Measurements from ENCODE around the gene ZNF536. TPM values are rescaled to one million over a fixed set of nuclear protein-coding genes. Genes with fewer than 3 reads are reported as not detected.
"Not testable (repeated sequence)": the region's sequence is repeated elsewhere in the genome, so short reads cannot be mapped to it uniquely, and the experiment has no call there.

ZNF536 gene
- total RNA-seq, 1 donor from 2014 or later = not detected

DNA sequence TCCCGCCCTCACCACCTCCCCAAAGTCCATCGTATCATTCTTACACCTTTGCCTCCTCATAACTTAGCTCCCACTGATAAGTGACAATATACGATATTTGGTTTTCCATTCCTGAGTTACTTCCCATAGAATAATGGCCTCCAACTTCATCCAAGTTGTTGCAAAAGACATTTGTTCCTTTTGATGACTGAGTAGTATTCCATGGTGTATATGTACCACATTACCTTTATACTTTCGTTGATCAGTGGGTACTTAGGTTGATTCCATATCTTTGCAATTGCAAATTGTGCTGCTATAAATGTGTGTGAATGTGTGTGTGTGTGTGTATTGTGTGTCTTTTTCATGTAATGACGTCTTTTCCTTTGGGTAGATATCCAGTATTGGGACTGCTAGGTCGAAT is 109.6 kb downstream of the ZNF536 start:
- no peak for DNase-seq (ENCODE audit: low read depth, low spot score)

DNA sequence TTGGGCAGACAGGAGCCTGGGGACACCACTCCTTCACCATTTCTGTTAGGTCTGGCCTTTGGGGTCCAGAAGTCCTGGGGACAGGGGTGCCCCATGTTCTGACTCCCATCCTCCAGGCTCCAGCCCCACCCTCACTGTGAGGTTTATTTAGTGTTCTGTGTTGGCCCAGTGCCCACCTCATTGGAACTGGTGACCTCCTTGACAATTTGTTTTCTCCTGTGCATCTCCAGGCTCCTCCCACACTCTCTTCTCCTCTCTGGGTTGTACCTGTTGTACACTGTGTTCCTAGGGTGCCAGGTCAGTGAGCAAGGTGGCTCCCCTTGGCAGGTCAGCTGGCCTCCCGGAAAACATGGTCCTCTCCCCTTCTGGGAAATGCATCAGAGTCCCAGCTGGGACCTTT is 110.8 kb downstream of the ZNF536 start:
- no peak for DNase-seq (ENCODE audit: low read depth, low spot score)

DNA sequence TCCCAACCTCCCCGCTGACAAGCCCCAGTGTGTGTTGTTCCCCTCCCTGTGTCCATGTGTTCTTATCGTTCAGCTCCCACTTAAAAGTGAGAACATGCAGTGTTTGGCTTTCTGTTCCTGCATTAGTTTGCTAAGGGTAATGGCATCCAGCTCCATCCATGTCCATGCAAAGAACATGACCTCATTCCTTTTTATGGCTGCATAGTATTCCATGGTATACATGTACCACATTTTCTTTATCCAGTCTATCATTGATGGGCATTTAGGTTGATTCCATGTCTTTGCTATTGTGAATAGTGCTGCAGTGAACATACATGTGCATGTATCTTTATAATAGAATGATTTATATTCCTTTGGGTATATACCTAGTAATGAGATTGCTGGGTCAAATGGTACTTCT is 114.1 kb downstream of the ZNF536 start:
- not testable (repeated sequence) for DNase-seq (ENCODE audit: low read depth, low spot score)

GRCh38 chr19:30487178-30487577 is 115.0 kb downstream of the ZNF536 start:
- no peak for DNase-seq (ENCODE audit: low read depth, low spot score)

- DNase-seq (ENCODE audit: low read depth, low spot score) = no peak
Measured at GRCh38 chr19:30488191-30488590, 116.0 kb downstream of the ZNF536 start.

DNA sequence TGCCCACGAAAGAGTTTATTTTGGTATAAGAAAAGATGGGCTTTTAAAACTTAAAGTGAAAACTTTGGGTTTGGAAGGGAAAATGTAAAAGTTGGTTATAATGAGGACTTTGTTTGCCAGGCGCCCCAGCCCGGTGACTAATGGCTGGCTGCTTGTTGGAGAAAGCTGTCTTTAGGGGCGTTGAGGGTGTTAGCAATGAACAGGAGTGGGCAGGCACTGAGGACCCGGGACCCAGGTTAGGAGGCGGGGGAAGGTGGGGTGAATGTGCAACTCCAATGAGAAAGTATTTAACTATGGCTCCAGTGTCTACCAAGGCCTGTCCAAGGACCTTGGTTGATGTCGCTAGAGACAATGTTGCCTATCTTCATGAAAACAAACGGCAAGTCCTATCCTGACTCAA is 118.6 kb downstream of the ZNF536 start:
- DNase-seq (ENCODE audit: low read depth, low spot score) = no peak

- no peak for DNase-seq (ENCODE audit: low read depth, low spot score)
Measured at GRCh38 chr19:30492586-30493270, 120.5 kb downstream of the ZNF536 start.

- DNase-seq (ENCODE audit: low read depth, low spot score) = no peak
Measured at GRCh38 chr19:30497034-30497433, 124.8 kb downstream of the ZNF536 start.

- not testable (repeated sequence) for DNase-seq (ENCODE audit: low read depth, low spot score)
Measured at GRCh38 chr19:30498085-30498484, 125.9 kb downstream of the ZNF536 start.

GRCh38 chr19:30498707-30499106 is 126.5 kb downstream of the ZNF536 start:
- DNase-seq (ENCODE audit: low read depth, low spot score) = no peak

GRCh38 chr19:30504272-30504671 is 132.1 kb downstream of the ZNF536 start:
- no peak for DNase-seq (ENCODE audit: low read depth, low spot score)

DNA sequence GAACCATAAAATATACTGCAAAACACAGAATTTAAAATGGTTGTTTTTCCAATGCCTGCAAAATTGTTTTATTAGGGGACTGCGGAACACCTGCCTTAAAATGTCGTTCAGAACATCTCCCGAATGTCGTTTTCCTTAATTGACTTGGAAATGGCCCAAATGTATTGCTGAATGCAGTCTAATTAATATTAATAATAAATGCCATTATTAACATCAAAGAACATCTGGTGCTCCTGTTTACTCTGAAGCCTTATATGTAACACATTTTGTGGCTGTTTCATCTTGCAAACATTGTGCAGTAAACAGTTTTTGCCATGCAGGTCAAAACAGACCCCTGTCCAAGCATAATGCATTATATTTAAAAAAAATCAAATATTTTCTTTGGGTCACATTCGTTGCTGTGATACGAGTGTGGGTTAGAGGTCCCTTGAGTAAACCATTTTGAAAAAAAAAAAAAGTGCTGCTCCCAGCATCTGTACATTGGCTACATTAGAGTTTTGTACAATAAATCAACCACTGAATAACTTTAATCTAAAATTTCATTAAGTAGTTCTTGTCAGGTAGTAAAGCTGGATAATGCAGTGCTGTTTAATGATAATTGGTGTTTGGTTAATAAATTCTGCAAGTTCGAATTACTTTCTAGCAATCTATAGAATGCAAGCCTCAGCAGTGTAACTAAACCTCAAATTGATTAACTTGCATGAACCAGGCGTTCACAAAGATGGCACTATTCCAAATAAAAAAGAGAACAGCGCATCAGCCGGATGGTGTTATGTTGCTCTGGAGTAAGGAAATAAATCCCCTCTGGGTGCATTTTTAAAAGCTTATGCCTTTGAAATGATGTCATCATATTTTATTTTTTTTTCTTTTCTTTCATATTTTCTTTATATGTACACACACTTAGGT is 140.2 kb downstream of the ZNF536 start:
- no peak for DNase-seq (ENCODE audit: low read depth, low spot score)

GRCh38 chr19:30513082-30513411 is 140.9 kb downstream of the ZNF536 start:
- DNase-seq (ENCODE audit: low read depth, low spot score) = no peak

GRCh38 chr19:30516111-30516510 is 143.9 kb downstream of the ZNF536 start:
- DNase-seq (ENCODE audit: low read depth, low spot score) = no peak

GRCh38 chr19:30516531-30516930 is 144.3 kb downstream of the ZNF536 start:
- DNase-seq (ENCODE audit: low read depth, low spot score) = no peak

DNA sequence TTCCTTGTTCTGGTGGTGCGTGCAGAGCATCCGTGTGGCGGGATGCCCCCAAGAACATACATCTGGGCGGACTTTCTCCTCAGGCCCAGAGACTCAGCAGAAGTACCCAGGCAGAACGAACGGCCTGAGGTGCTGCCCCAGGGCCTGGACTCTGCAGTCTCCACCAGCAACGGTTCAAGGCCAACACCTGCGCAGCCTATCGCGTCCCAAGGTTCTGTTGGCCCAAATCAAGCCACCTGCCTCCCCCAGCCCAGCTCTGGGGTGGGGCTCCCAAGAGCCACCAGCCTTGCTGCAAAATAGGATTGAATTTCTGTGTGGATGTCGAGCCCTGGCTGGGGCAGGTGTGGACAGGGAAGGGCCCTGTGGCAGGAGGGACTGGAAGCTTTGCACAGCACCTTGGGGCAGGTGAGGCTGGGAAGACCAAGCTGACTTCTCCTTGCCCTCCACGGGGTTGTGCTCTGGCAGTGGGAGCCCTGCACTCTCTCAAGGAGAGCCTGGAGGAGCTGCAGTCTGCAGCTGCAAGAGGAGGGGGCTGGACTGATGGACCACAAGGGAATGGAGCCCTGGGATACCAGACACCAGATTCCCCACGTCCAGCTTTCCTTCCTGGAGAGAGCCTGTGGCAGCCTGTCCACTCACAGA is 146.9 kb downstream of the ZNF536 start:
- DNase-seq (ENCODE audit: low read depth, low spot score) = no peak

- DNase-seq (ENCODE audit: low read depth, low spot score) = no peak
Measured at GRCh38 chr19:30519607-30520205, 147.5 kb downstream of the ZNF536 start.

- no peak for DNase-seq (ENCODE audit: low read depth, low spot score)
Measured at GRCh38 chr19:30520735-30521479, 148.7 kb downstream of the ZNF536 start.

DNA sequence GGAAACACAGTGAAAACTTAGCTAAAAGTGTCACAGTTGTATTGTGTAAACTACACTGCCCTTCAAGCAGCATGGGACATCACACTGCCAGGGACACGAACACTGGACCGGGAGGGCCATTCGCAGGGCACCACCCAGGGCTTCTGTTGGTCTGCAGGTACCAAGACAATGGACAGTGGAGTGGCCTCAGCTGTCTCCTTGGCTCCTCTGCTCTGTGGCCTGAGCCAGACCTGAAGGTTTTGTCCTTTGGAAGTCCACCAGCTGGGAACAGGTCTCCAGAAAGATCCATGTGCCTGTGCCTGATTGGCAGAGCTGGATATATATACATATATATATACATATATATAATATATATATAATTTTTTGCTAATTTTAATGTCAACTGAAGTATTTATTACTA is 149.8 kb downstream of the ZNF536 start:
- no peak for DNase-seq (ENCODE audit: low read depth, low spot score)

DNA sequence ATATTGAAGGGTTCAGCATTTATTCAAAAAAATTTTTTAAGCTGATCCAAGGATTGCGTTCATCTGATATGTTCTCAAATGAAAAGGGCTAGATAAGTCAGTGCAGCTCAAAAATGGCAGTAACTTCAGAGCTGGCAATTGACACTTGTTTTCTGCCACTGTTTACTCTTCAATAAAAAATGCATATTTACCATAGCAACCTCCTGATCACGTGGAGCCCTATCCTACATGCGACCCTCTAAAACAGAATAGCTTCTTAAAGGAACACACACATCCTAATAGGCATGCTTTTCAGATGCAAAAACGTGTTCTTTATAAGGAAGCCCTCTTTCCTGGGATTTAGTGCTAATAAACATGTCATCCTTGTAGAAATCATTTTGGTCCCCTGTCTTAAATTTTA is 150.2 kb downstream of the ZNF536 start:
- no peak for DNase-seq (ENCODE audit: low read depth, low spot score)

- no peak for DNase-seq (ENCODE audit: low read depth, low spot score)
Measured at GRCh38 chr19:30523791-30524190, 151.6 kb downstream of the ZNF536 start.

Data from pulmonary artery endothelial cell (primary cell).